K562 (cell line): Measurements from ENCODE around the gene NPM3. TPM values are rescaled to one million over a fixed set of nuclear protein-coding genes. Genes with fewer than 3 reads are reported as not detected.

Source experiments
- ATAC-seq: fragments of 200-7000 bp; cut with Tn5 transposase; 3 replicates; pipeline ENCODE4 v1.9.1; 2020; ENCODE audit warnings: moderate library complexity
- BruUV-seq: library from RNA; stranded (reverse); fragments of 400-500 nt; replicated peaks from 2 replicates; lab custom pipeline; 2021; lab: Mats Ljungman, UMichigan
- CTCF ChIA-PET: fragments of 300-600 bp; formaldehyde crosslinking; extraction: SDS; loops from one replicate; lab custom pipeline; 2021; ENCODE audit warnings: low intra/inter-chr PET ratio; lab: Yijun Ruan, JAX
- POLR2A ChIA-PET: fragments of 300-600, 350-650 bp; sonication (Branson Sonifier 250); formaldehyde crosslinking; extraction: SDS; loops from one replicate; lab custom pipeline; 2021; ENCODE audit warnings: antibody characterized with exemption, inconsistent platforms; lab: Yijun Ruan, JAX
- DNase-seq, 4 experiments: peaks; one replicate each; pipeline versions ENCODE4 v3.0.0 to v3.0.0-alpha.2; 2011 to 2018; ENCODE audit warnings: low spot score in 3 of 4, mixed read lengths in 3 of 4; ENCODE audit errors: extremely low read depth in 1 of 4
- FAIRE-seq: peaks from 2 replicates; lab custom pipeline; 2011; peaks lifted over from hg19 to GRCh38; lab: Jason Lieb, UNC
- H2AFZ ChIP-seq: 2 replicates; pipeline ENCODE4 v1.6.0; 2011; ENCODE audit warnings: low read depth, low read length, control low read depth, inconsistent platforms
- H3K27ac ChIP-seq: fragments of 200-600 bp; 3 replicates; pipeline ENCODE4 v1.8.0; 2011; ENCODE audit warnings: low read depth, mild to moderate bottlenecking, control low read depth, inconsistent platforms, low read length, moderate library complexity, mixed read lengths; ENCODE audit errors: extremely low read depth
- H3K27me3 ChIP-seq, 2 experiments: fragments of 300-600 bp in 1 of 2; 2 replicates in 1 of 2; 3 replicates in 1 of 2; pipeline versions ENCODE4 v1.6.0 to v1.8.0; 2011; ENCODE audit warnings: inconsistent platforms in 2 of 2, low read length in 2 of 2, mild to moderate bottlenecking in 1 of 2, mixed read lengths in 1 of 2, moderate library complexity in 1 of 2; ENCODE audit not compliant: control insufficient read depth in 2 of 2, insufficient read depth in 2 of 2
- H3K36me3 ChIP-seq: fragments of 300-600 bp; 3 replicates; pipeline ENCODE4 v1.8.0; 2011; ENCODE audit warnings: mild to moderate bottlenecking, low read length, inconsistent platforms; ENCODE audit not compliant: control insufficient read depth, insufficient read depth
- H3K4me1 ChIP-seq, 2 experiments: fragments of 200-600 bp in 1 of 2; replicated peaks in 1 of 2; 2 replicates in 1 of 2; 3 replicates in 1 of 2; pipeline versions ENCODE4 v1.5.1 to v1.8.0; 2011; ENCODE audit warnings: inconsistent platforms in 2 of 2, low read length in 2 of 2, mild to moderate bottlenecking in 1 of 2, mixed read lengths in 1 of 2, moderate library complexity in 1 of 2; ENCODE audit not compliant: control insufficient read depth in 2 of 2, insufficient read depth in 2 of 2
- H3K4me2 ChIP-seq: 2 replicates; pipeline ENCODE4 v1.6.1; 2011; ENCODE audit warnings: low read length, control low read depth, inconsistent platforms, mixed read lengths; ENCODE audit not compliant: insufficient read depth
- H3K4me3 ChIP-seq: fragments of 200-600 bp; sonication (generic), shearing (Covaris generic); 2 replicates; pipeline ENCODE4 v1.5.1; 2016; ENCODE audit warnings: control low read depth, inconsistent platforms
- H3K79me2 ChIP-seq: fragments of 200-600 bp; 3 replicates; pipeline ENCODE4 v1.8.0; 2011; ENCODE audit warnings: low read length, inconsistent platforms; ENCODE audit not compliant: control insufficient read depth, insufficient read depth
- H3K9ac ChIP-seq, 2 experiments: 2 replicates each; pipeline versions ENCODE4 v1.6.0 to v1.6.1; 2011; ENCODE audit warnings: low read depth in 2 of 2, low read length in 2 of 2, control low read depth in 1 of 2, inconsistent platforms in 1 of 2, mild to moderate bottlenecking in 1 of 2, mixed read lengths in 1 of 2; ENCODE audit not compliant: insufficient read depth in 1 of 2
- H3K9me1 ChIP-seq: one replicate; pipeline ENCODE4 v1.6.0; 2011; ENCODE audit warnings: inconsistent platforms, mild to moderate bottlenecking, low read length, moderate library complexity; ENCODE audit not compliant: control insufficient read depth, insufficient read depth
- H3K9me3 ChIP-seq: replicated peaks from 2 replicates; pipeline ENCODE4 v1.5.1; 2011; ENCODE audit warnings: low read depth, low read length, inconsistent platforms; ENCODE audit not compliant: control insufficient read depth, insufficient read depth
- H4K20me1 ChIP-seq: replicated peaks from 2 replicates; pipeline ENCODE4 v1.6.1; 2011; ENCODE audit warnings: low read length, inconsistent platforms, mixed read lengths; ENCODE audit not compliant: control insufficient read depth, insufficient read depth
- EP400 ChIP-seq: fragments of 450-650 bp; IDR thresholded peaks from 2 replicates; pipeline ENCODE4 v1.6.1; 2017; ENCODE audit warnings: antibody characterized with exemption, mild to moderate bottlenecking, moderate library complexity
- ETV1 ChIP-seq: fragments of 450-650 bp; conservative IDR thresholded peaks from 2 replicates; pipeline ENCODE4 v1.6.1; 2016; ENCODE audit warnings: missing genetic modification characterization, control low read depth, low read depth, missing compliant biosample characterization
- ILK ChIP-seq: fragments of 450-650 bp; IDR thresholded peaks from 2 replicates; pipeline ENCODE4 v1.6.1; 2016; ENCODE audit warnings: missing genetic modification characterization, low read depth, mild to moderate bottlenecking, missing compliant biosample characterization, moderate library complexity, borderline replicate concordance
- KLF16 ChIP-seq: IDR thresholded peaks from 2 replicates; pipeline ENCODE4 v1.6.1; 2016; ENCODE audit warnings: antibody characterized with exemption
- SIX5 ChIP-seq, 2 experiments: IDR thresholded peaks; 2 replicates each; pipeline ENCODE4 v1.6.1; 2011; ENCODE audit warnings: low read length in 2 of 2, borderline replicate concordance in 1 of 2, low read depth in 1 of 2, mild to moderate bottlenecking in 1 of 2, moderate library complexity in 1 of 2; ENCODE audit not compliant: insufficient read depth in 1 of 2
- ZNF57 ChIP-seq: fragments of 450-650 bp; formaldehyde crosslinking; IDR thresholded peaks from 2 replicates; pipeline ENCODE4 v1.4.0; 2020; ENCODE audit warnings: mild to moderate bottlenecking, moderate library complexity
- ZNF583 ChIP-seq: fragments of 250-450 bp; sonication (Bioruptor Pico); IDR thresholded peaks from 2 replicates; pipeline ENCODE4 v1.4.0; 2020
- WGBS: fragments of 100-300 bp; shearing (Covaris generic); methylation state at CpG from one replicate; pipeline ENCODE4 v1.1.6; 2016; ENCODE audit warnings: low coverage, mixed read lengths; ENCODE audit not compliant: insufficient coverage; ENCODE audit errors: missing lambda C conversion rate; 5-methylcytosine and 5-hydroxymethylcytosine counted together
- in situ Hi-C: fragments of 300-500 bp; cut with MboI; formaldehyde crosslinking; loops from 4 replicates; pipeline ENCODE4 v1.15.0; 2018; ENCODE audit warnings: inconsistent platforms, mixed read lengths
- intact Hi-C: fragments of 100-400 bp; cut with micrococcal nuclease; formaldehyde crosslinking; loops from 2 replicates; pipeline ENCODE4 v1.14.2; 2022
- polyA plus RNA-seq, 8 experiments: library from polyadenylated mRNA; depleted of rRNA in 4 of 8; stranded (reverse) in 5 of 8; unstranded in 3 of 8; fragments of >200 nt; fragmentation: Nextera tagmentation in 2 of 8; fragmentation: Illumina TruSeq in 1 of 8; extraction: Ambion mirVana in 2 of 8; extraction: Trizol in 1 of 8; gene quantifications; 2 replicates each; pipeline versions ENCODE4 v1.2.1 to v1.2.3, GENCODE V29; 2011 to 2014; ENCODE audit warnings: inconsistent platforms in 1 of 8, missing spikeins in 1 of 8
- total RNA-seq, 7 experiments: library from RNA; depleted of rRNA in 6 of 7; stranded (reverse); fragments of >200 nt in 6 of 7; fragmentation: Illumina TruSeq in 2 of 7; extraction: Trizol in 2 of 7; gene quantifications; 2 replicates each; pipeline versions ENCODE4 v1.2.1 to v1.2.3, GENCODE V29; 2011 to 2021; ENCODE audit warnings: low replicate concordance in 1 of 7
- TF ChIP-seq, protein P1 (sequence below), 3 experiments: fragments of 200-800 bp in 1 of 3; fragments of 250-450 bp in 1 of 3; fragments of 450-650 bp in 1 of 3; sonication (Bioruptor Pico) in 1 of 3; sonication (Bioruptor generic) in 1 of 3; formaldehyde crosslinking in 1 of 3; IDR thresholded peaks; 2 replicates each; pipeline versions ENCODE4 v1.6.1 to v1.8.0; 2016 to 2022; ENCODE audit warnings: mild to moderate bottlenecking in 2 of 3, missing genetic modification characterization in 2 of 3, missing compliant biosample characterization in 1 of 3, moderate library complexity in 1 of 3
- TF ChIP-seq, protein P2 (sequence below): fragments of 450-650 bp; conservative IDR thresholded peaks from 2 replicates; pipeline ENCODE4 v1.6.1; 2016; ENCODE audit warnings: missing genetic modification characterization, low read depth, mild to moderate bottlenecking, missing compliant biosample characterization, moderate library complexity

Gene NPM3
- total and polyA plus RNA-seq, 9 of the 15 experiments (the other 6 are each of a cell fraction or from before 2014, with no cell fraction given) = 15.2 to 239 (median 114) TPM

DNA sequence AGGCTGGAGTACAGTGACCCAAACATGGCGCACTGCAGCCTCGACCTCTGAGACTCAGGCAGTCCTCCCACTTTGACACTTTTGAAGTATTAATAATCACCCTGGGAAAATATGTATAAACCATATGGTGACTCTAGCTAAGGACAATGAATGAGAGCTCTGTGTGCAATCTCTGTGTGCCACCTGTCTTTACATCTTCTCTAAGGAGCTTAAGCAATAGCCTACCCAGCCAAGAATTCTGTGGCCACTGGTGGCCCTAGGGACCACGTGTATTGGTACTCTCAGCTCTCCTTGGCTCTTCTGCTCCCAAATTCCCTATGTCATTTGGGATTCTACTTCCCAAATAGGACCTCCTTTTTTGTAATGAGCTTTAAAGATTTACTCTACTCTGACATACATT is 31.0 kb downstream of the NPM3 start (continued):
- TF ChIP-seq KLF16 = no peak
- TF ChIP-seq, protein P1, sequence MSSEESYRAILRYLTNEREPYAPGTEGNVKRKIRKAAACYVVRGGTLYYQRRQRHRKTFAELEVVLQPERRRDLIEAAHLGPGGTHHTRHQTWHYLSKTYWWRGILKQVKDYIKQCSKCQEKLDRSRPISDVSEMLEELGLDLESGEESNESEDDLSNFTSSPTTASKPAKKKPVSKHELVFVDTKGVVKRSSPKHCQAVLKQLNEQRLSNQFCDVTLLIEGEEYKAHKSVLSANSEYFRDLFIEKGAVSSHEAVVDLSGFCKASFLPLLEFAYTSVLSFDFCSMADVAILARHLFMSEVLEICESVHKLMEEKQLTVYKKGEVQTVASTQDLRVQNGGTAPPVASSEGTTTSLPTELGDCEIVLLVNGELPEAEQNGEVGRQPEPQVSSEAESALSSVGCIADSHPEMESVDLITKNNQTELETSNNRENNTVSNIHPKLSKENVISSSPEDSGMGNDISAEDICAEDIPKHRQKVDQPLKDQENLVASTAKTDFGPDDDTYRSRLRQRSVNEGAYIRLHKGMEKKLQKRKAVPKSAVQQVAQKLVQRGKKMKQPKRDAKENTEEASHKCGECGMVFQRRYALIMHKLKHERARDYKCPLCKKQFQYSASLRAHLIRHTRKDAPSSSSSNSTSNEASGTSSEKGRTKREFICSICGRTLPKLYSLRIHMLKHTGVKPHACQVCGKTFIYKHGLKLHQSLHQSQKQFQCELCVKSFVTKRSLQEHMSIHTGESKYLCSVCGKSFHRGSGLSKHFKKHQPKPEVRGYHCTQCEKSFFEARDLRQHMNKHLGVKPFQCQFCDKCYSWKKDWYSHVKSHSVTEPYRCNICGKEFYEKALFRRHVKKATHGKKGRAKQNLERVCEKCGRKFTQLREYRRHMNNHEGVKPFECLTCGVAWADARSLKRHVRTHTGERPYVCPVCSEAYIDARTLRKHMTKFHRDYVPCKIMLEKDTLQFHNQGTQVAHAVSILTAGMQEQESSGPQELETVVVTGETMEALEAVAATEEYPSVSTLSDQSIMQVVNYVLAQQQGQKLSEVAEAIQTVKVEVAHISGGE (CRISPR knock-in tag; IDR thresholded peaks at IDR 0.05) = no peak
- no peak for TF ChIP-seq ZNF57

DNA sequence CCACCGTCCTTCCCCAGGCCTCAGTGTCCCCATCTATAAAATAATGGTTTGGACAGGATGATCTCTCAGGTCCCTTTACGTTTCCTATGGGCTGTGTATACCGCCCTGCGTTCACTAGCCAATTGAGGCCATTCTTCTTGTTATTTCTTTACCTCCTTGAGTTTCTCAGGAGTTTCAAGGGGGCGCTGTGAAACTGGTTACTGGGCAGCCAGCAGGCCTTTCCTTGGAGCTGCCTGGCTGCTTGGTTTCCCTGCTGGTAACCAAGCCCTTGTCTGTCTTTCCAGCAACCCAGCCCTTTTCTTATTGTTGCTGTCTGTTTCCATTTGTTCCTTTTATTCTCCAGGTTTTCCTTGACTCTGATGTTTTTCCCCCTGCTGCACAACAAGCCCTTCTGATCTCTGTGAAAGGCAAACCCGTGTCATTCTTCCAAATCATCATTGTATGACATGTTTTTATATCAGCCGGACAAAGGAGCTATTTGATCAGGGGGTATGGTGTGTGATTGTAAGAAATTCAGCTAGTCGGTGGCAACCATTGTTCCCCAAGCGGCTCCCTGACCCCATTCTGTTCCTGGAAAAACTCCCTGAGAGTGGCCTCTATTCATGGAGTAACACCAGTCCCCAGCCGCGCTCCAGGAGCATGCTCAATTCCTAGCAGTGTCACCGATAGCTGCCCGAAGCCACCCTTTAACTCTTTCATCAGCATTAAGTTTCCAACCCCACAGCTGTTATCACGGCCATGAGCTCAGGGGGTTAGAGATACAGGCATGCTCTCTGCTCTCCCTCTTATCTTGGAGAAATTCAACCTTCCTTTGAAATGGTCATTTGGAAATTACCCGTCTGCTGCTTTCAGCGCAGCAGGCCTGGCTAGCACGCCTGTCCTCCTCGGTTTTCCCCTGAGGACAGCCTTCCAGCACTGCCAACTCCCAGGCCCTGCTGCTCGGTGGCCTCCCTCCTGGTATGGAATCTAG is 33.9 kb downstream of the NPM3 start:
- peak; percentile 34 to 76 (median 52) for DNase-seq
- WGBS = 11% methylated on average over 18 of the region's 19 CpGs
- Histone ChIP-seq H3K4me3 (no peak overlapping the region), H3K27me3 (no peaks in the 10 kb centered on the region), H3K9ac (peak overlapping the region; percentile 48 to 89), H3K9me1 (no peaks in the 10 kb centered on the region), H4K20me1 (no peaks in the 10 kb centered on the region), H3K27ac (peak overlapping the region; percentile 37; the same call in 2 of the 3 replicates), H3K36me3 (no peaks in the 10 kb centered on the region), H3K9me3 (no peaks in the 10 kb centered on the region), H2AFZ (peak overlapping the region; percentile 87), H3K79me2 (no peaks in the 10 kb centered on the region), H3K4me1 (peaks cover 5 to 19% of the 10 kb centered on the region in 2 experiments; a peak in 4 of 5 replicates), H3K4me2 (peak overlapping the region; percentile 57)
- ChIA-PET CTCF (no interaction called here), POLR2A (interaction anchor here (0.6 to 1.2 kb wide), 8 partner anchors 9 to 683 kb away, joined by 3 to 5 read pairs (median 4); partner anchors contain the start of gene CUEDC2)
- in situ Hi-C loops (no loop called here), intact Hi-C loops (no loop called here)
- ATAC-seq = peak; percentile 88
- peak; percentile 91 for FAIRE-seq
- no TSS peak for BruUV-seq
- no peak for TF ChIP-seq ILK (tag)
- 0 out of 2 replicates have a peak, but pooled peaks have one; percentile 31 for TF ChIP-seq ZNF583 (CRISPR knock-in tag)
- 0 out of 2 replicates have a peak, but pooled peaks have one; percentile 2 for TF ChIP-seq EP400
- TF ChIP-seq SIX5 (IDR thresholded peaks at IDR 0.05; ENCODE audit: borderline replicate concordance in 1 of 2, insufficient read depth in 1 of 2, low read depth in 1 of 2, low read length in 2 of 2) = no peak
- TF ChIP-seq, protein P2, sequence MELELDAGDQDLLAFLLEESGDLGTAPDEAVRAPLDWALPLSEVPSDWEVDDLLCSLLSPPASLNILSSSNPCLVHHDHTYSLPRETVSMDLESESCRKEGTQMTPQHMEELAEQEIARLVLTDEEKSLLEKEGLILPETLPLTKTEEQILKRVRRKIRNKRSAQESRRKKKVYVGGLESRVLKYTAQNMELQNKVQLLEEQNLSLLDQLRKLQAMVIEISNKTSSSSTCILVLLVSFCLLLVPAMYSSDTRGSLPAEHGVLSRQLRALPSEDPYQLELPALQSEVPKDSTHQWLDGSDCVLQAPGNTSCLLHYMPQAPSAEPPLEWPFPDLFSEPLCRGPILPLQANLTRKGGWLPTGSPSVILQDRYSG (tag) = peak; percentile 57; the same call in 1 of the 2 replicates
- no peak for TF ChIP-seq ETV1
